GM18511 (cell line): ENCODE data around the gene GFOD2.
"Not testable (repeated sequence)": the region's sequence is repeated elsewhere in the genome, so short reads cannot be mapped to it uniquely, and the experiment has no call there.

Experiments
- ATAC-seq: cut with Tn5 transposase; IDR thresholded peaks from one replicate; pipeline ENCODE4 v1.9.1; 2021; ENCODE audit warnings: mild to moderate bottlenecking, moderate library complexity; ENCODE audit not compliant: unreplicated experiment

Gene GFOD2

GRCh38 chr16:67707210-67707609 is 11.9 kb downstream of the GFOD2 start:
- ATAC-seq: no peak

DNA sequence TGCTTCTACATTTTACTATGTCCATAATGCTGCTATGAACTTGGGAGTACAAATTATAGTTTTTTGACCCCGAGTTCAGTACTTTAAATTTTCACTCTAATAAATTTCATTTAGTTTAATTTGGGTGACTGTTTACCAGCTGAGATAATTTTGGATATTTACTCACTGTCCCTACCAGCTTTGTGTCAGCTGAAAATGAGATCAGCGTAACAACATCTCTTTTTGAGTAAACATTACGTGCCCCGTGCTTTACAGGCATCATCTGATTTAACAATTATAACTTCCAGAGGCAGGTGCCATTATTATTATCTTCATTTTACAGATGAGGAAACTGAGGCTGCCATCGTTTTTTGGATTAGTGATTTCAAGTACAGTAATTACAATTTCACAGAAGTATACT is 15.0 kb downstream of the GFOD2 start:
- no peak for ATAC-seq

DNA sequence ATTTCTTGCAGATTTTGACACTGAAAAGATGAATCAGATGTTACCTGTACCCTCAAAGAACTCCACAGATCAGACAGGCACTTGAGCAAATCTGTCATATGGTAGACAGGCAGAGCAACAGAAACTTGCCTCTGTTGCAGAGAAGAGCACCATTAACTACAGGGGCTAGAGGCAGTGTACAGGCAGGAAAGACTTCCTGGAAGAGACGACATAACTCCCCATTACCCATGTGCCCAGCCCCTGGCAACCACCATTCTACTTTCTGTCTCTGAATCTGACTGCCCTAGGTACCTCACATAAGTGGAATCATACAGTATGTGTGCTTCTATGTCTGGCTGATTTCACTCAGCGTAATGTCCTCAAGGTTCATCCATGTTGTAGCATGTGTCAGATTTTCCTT is 15.5 kb downstream of the GFOD2 start:
- no peak for ATAC-seq

GRCh38 chr16:67702130-67702529 is 17.0 kb downstream of the GFOD2 start:
- no peak for ATAC-seq

GRCh38 chr16:67701420-67701819 is 17.7 kb downstream of the GFOD2 start:
- ATAC-seq: no peak

GRCh38 chr16:67699265-67699664 is 19.9 kb downstream of the GFOD2 start:
- ATAC-seq: no peak

DNA sequence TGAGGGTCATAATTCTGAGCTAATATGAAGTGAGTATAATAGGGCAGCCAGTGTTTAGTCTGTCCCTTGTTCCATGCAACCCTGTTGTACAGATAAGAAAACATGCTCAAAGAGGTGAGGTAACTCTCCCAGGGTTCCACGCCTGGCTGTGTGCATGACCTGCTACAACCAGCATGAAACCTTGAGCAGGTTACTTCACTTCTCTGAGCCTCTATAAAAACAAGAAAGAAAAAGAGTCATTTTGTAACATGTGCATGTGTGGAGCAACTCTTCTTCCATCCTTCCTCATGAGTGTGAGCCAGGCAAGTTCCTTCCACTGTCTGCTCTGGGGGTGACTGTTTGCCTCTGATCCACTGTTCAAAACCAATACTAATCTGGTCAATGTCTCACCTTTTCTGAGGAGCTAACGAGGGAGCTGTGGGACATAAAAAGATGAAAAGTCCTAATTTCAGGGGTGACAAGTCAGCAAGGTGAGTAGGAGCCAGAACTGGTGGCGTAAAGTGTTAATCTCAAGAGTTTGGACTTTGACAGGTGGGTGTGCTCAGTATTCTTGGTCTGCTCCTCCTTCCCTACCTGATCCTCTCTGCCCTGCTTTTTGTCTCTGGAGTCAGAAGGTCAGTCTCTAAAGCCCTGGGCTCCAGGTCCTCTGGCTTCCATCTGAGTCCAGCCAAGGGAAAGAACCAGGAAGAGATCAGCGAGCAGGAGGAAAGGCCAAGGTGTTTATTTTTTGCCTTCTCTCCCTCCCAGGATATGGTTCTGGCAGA is 21.5 kb downstream of the GFOD2 start:
- ATAC-seq: no peak

DNA sequence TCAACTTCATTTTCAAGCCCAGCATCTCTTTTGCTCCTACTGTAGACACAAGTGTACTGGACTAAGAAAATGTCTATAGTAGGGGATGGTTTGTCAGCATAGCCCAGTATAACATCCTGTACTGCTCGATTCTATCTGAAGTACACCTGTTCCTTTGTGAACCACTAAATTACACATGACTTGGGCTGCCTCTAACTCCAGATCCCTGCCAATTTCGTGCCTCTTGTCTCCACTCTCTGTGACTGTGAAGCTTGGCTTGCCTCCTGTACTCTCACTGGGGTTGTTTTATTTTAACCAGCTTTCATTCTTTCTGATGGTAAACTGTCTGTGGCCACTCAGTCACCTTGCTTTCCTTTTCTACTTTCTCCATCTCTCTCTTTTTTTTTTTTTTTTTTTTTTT is 24.5 kb downstream of the GFOD2 start:
- ATAC-seq: no peak

GRCh38 chr16:67693517-67694285 is 25.4 kb downstream of the GFOD2 start:
- ATAC-seq: not testable (repeated sequence)

DNA sequence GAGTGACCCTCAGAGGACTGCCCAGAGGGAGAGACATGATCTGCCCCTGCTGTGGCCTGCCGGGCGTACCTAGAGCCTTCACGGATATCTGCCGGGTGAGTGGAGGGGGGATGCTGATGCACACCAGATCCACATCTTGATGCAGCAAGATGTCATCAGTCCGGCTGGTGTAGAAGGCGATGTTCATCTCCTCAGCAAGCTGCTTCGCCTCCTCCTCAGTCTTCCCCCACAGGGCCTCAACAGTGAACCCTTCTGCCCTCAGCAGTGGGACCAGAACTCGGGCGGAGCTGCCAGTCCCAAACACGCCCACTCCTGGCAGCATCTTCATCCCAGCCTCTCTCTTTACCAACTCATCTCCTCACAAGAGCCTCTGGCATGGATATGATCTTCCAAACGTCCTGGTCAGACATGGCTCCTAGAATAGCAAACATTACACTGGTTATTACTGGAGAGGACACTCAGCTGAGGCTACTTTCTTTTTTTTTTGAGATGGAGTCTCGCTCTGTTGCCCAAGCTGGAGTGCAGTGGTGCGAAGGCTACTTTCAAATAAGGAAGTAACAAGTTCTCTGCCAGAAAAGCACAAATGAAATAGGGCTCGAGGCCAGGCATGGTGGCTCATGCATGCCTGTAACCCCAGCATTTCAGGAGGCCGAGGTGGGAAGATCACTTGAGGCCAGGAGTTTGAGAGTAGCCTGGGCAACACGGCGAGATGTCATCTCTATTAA is 33.6 kb downstream of the GFOD2 start:
- ATAC-seq: peak; percentile 55

GRCh38 chr16:67683767-67684166 is 35.3 kb downstream of the GFOD2 start:
- no peak for ATAC-seq

DNA sequence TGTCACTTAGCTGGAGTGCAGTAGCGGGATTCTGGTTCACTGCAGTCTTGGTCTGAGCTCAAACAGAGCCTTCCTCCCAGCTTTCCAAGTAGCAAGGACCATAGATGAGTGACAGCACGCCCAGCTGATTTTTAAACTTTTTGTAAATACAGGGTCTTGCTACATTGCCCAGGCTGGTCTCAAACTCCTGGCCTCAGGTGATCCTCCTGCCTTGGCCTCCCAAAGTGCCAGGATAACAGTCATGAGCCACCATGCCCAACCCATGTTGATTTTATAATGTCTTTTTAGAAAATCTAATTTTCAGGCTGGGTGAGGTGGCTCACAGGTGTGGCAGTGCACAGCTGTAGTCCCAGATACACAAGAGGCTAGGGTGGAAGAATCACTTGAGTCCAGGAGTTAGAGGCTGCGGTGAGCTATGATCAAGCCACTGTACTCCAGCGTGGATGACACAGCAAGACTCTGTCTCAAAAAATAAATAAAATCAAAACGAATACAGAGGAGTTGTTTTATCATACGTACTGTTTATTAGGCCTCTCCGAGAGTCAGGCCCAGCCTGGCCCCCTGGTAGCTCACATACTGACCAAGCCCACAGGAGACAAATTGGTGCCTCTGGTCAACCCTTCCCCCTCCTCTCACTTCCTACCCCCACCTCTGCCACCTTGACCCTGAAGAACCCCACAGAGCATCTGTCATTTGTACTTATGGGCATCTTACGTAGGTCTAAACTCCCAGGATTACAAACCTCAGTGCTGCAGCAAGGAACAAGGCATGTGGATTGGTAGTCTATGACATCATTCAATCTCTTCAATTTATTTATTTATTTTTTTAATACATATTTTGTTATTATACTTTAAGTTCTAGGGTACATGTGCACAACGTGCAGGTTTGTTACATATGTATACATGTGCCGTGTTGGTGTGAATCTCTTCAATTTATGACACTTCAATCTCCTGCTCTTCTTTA is 38.9 kb downstream of the GFOD2 start:
- ATAC-seq: no peak

GRCh38 chr16:67678354-67679023 is 40.6 kb downstream of the GFOD2 start:
- no peak for ATAC-seq

DNA sequence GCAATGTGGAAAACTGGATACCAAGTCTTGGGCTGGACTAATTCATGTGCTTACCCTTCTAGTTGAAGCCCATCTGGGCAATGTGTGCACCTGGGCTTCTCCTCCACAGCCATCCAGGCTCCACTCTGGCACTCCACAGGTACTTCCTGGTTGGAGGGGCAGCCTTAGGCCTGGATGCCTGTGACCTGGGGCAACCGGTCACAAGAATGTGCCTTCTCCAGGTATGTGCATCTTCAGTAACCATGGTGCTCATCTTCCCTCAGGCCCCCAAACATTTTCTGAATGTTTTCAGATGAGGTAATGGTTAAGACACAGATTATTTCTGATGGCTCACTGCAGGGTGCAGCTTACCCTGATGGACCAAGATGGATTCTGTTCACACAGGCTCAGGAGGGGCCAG is 41.4 kb downstream of the GFOD2 start:
- no peak for ATAC-seq

- ATAC-seq: no peak
Observed at GRCh38 chr16:67676939-67677338, 42.2 kb downstream of the GFOD2 start.

- ATAC-seq: no peak
Observed at GRCh38 chr16:67676516-67676915, 42.6 kb downstream of the GFOD2 start.

DNA sequence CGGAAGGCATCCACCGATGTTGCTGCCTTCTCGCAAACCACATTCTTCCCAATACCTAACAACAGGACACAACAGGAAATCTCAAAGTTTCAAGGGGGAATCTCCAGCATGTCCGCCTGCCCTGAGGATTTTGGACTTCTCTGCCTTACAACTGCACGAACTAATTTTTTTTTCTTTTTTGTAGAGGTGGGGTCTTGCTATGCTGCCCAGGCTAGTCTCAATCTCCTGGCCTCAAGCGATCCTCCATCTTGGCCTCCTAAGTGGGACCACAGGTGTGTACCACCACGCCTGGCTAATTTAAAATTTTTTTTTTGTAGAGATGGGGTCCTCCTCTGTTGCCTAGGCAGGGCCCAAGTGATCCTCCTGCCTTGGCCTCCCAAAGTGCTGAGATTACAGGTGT is 43.1 kb downstream of the GFOD2 start:
- no peak for ATAC-seq

- no peak for ATAC-seq
Observed at GRCh38 chr16:67675579-67675935, 43.6 kb downstream of the GFOD2 start.

DNA sequence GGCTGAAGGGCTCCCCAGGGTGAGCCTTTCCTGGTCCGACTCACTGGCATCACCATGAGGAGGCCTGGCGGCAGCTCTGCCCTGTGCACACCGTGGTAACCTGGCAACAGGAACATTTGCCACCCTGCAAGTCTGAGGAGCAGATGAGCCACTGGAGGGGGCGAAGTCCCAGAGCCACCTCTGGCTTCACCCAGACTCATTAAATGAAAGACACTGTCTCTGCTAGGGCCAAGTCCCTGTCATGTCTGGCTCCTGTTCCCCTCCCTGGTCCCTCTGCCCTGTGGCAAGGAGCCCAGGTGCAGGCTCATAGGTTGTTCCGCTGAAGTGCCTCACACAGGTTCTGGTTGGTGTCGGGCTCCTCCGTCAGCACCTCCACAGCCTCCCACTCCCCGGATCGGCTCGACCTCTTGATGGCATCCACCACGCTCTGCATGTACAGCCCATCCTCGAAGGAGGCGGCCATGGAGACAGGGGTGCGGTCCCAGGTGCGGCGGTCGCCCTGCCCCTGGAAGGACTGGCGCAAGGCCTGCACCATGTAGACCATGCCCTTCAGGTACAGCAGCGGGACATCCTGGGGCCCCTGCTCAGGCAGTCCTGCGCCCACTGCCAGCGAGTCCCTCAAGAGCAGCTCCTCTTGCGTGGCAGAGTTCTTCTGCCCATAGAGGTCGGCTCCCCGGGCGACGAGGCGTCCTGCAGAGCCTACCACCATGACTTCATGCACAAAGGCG is 44.1 kb downstream of the GFOD2 start:
- ATAC-seq: no peak
